Subcutaneous abdominal adipose tissue (tissue), 5 donors: Measurements from ENCODE around the gene ALCAM.

Experiments
- H3K27ac ChIP-seq: one replicate; pipeline ENCODE4 v1.7.0; 2013; ENCODE audit warnings: low read depth, mild to moderate bottlenecking, inconsistent platforms, low read length, moderate library complexity
- H3K27me3 ChIP-seq, 5 donors: one replicate each; pipeline ENCODE4 v1.7.0; 2013; ENCODE audit warnings: low read length in 5 of 5, inconsistent platforms in 1 of 5; ENCODE audit not compliant: control insufficient read depth in 5 of 5, insufficient read depth in 4 of 5
- H3K36me3 ChIP-seq, 5 donors: one replicate each; pipeline ENCODE4 v1.7.0; 2013; ENCODE audit warnings: low read length in 5 of 5; ENCODE audit not compliant: control insufficient read depth in 5 of 5, insufficient read depth in 5 of 5
- H3K4me1 ChIP-seq, 5 donors: one replicate each; pipeline ENCODE4 v1.7.0; 2013; ENCODE audit warnings: low read length in 5 of 5, mild to moderate bottlenecking in 3 of 5, moderate library complexity in 1 of 5; ENCODE audit not compliant: control insufficient read depth in 5 of 5, insufficient read depth in 5 of 5
- H3K4me3 ChIP-seq, 5 donors: one replicate each; pipeline ENCODE4 v1.7.0; 2013; ENCODE audit warnings: low read length in 5 of 5, low read depth in 1 of 5
- H3K9ac ChIP-seq, 5 donors: one replicate each; pipeline ENCODE4 v1.7.0; 2013; ENCODE audit warnings: low read length in 5 of 5, mild to moderate bottlenecking in 4 of 5, moderate library complexity in 3 of 5
- H3K9me3 ChIP-seq, 5 donors: one replicate each; pipeline ENCODE4 v1.7.0; 2013; ENCODE audit warnings: low read length in 5 of 5; ENCODE audit not compliant: control insufficient read depth in 5 of 5
- donor health status: healthy.
- donor health status: healthy.
- donor health status: healthy.
- donor health status: healthy.
- donor health status: healthy.

ALCAM gene

GRCh38 chr3:105499961-105500360 is 133.3 kb downstream of the ALCAM start:
- H3K27me3 ChIP-seq = no peaks in the 10 kb centered on the region
- no peak overlapping the region for H3K27ac ChIP-seq
- H3K4me1 ChIP-seq = no peaks in the 10 kb centered on the region
- H3K4me3 ChIP-seq = no peak overlapping the region
- no peak overlapping the region for H3K9ac ChIP-seq
- no peaks in the 10 kb centered on the region for H3K9me3 ChIP-seq
- no peaks in the 10 kb centered on the region for H3K36me3 ChIP-seq

- Histone ChIP-seq H3K27ac (no peak overlapping the region), H3K4me1 (no peaks in the 10 kb centered on the region), H3K9me3 (no peaks in the 10 kb centered on the region), H3K9ac (no peak overlapping the region), H3K27me3 (no peaks in the 10 kb centered on the region), H3K36me3 (no peaks in the 10 kb centered on the region), H3K4me3 (no peak overlapping the region)
Observed at GRCh38 chr3:105502333-105502732, 135.6 kb downstream of the ALCAM start.

DNA sequence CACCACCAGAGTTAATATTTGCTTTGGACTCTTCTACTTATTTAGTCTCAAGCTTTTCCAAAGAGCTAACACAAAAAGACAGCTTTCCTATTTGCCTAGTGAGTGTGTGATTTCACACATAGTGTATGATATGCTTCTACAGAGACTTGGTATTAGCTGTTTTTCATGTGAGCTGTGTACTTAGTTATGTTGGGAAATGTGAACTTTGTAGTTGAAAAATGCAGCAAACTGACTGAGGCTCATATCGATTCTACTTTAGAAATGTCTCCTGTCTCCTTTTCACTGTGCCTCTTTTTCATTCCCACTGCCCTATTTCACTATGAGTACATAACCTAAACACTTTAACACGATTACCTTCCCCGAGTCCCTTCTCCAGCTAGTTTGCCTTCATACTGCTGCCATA is 136.5 kb downstream of the ALCAM start:
- Histone ChIP-seq H3K4me1 (no peaks in the 10 kb centered on the region), H3K27me3 (no peaks in the 10 kb centered on the region), H3K27ac (no peak overlapping the region), H3K36me3 (no peaks in the 10 kb centered on the region), H3K4me3 (no peak overlapping the region), H3K9ac (no peak overlapping the region), H3K9me3 (no peaks in the 10 kb centered on the region)

- no peaks in the 10 kb centered on the region for H3K4me1 ChIP-seq
- H3K4me3 ChIP-seq = no peak overlapping the region
- no peak overlapping the region for H3K27ac ChIP-seq
- no peaks in the 10 kb centered on the region for H3K27me3 ChIP-seq
- H3K9ac ChIP-seq = no peak overlapping the region
- no peaks in the 10 kb centered on the region for H3K36me3 ChIP-seq
- H3K9me3 ChIP-seq = no peaks in the 10 kb centered on the region
Observed at GRCh38 chr3:105504440-105504951, 137.8 kb downstream of the ALCAM start.

DNA sequence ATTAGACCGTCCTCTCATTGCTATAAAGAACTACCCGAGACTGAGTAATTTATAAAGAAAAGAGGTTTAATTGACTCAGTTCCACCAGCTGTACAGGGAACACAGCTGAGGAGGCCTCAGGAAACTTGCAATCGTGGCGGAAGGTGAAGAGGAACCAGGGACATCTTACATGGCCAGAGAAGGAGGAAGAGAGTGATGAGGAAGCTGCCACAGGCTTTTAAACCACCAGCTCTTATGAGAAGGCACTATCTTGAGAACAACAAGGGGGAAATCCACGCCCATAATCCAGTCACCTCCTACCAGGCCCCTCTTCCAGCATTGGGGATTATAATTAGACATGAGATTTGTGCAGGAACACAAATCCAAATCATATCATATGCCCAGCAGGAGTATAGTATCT is 138.5 kb downstream of the ALCAM start:
- no peaks in the 10 kb centered on the region for H3K36me3 ChIP-seq
- no peaks in the 10 kb centered on the region for H3K27me3 ChIP-seq
- H3K4me1 ChIP-seq = no peaks in the 10 kb centered on the region
- H3K9me3 ChIP-seq = no peaks in the 10 kb centered on the region
- no peak overlapping the region for H3K27ac ChIP-seq
- no peak overlapping the region for H3K9ac ChIP-seq
- H3K4me3 ChIP-seq = no peak overlapping the region

- no peak overlapping the region for H3K27ac ChIP-seq
- H3K9me3 ChIP-seq = no peaks in the 10 kb centered on the region
- H3K4me1 ChIP-seq = no peaks in the 10 kb centered on the region
- H3K9ac ChIP-seq = no peak overlapping the region
- no peaks in the 10 kb centered on the region for H3K36me3 ChIP-seq
- no peak overlapping the region for H3K4me3 ChIP-seq
- no peaks in the 10 kb centered on the region for H3K27me3 ChIP-seq
Observed at GRCh38 chr3:105511031-105511430, 144.3 kb downstream of the ALCAM start.

- Histone ChIP-seq H3K27me3 (no peaks in the 10 kb centered on the region), H3K36me3 (no peaks in the 10 kb centered on the region), H3K4me1 (peaks cover 0 to 2% (median 0%) of the 10 kb centered on the region in 5 donors), H3K4me3 (no peak overlapping the region), H3K9me3 (no peaks in the 10 kb centered on the region), H3K9ac (no peak overlapping the region), H3K27ac (no peak overlapping the region)
Observed at GRCh38 chr3:105512061-105512460, 145.4 kb downstream of the ALCAM start.

DNA sequence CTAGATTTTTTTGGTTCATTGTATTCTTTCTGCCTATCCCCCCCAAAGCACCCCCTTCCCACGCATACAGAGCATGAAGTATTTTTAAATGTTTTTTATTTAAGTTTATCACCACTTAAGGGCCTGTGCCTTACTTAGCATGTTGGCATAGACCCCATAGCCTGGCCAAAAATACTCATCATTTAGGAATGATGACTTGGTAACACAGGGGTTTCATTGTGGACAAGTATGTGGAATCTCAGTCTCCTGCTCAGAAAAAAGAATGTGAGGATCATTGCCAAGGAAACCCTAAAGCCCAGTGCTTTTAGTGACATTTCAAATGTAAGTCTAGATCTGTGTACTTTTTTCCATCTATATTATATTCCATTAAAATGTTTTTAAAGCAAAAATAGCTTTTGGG is 146.3 kb downstream of the ALCAM start:
- Histone ChIP-seq H3K4me3 (no peak overlapping the region), H3K27me3 (no peaks in the 10 kb centered on the region), H3K27ac (no peak overlapping the region), H3K9me3 (no peaks in the 10 kb centered on the region), H3K36me3 (no peaks in the 10 kb centered on the region), H3K4me1 (peaks cover 0 to 5% (median 0%) of the 10 kb centered on the region in 5 donors), H3K9ac (no peak overlapping the region)

- H3K9ac ChIP-seq = no peak overlapping the region
- no peak overlapping the region for H3K4me3 ChIP-seq
- no peak overlapping the region for H3K27ac ChIP-seq
- H3K4me1 ChIP-seq = peaks cover 0 to 5% (median 0%) of the 10 kb centered on the region in 5 donors
- H3K9me3 ChIP-seq = no peaks in the 10 kb centered on the region
- no peaks in the 10 kb centered on the region for H3K27me3 ChIP-seq
- no peaks in the 10 kb centered on the region for H3K36me3 ChIP-seq
Observed at GRCh38 chr3:105513886-105514285, 147.2 kb downstream of the ALCAM start.

- Histone ChIP-seq H3K9me3 (no peaks in the 10 kb centered on the region), H3K4me3 (no peak overlapping the region), H3K27me3 (no peaks in the 10 kb centered on the region), H3K9ac (no peak overlapping the region), H3K4me1 (peaks cover 0 to 5% (median 0%) of the 10 kb centered on the region in 5 donors), H3K27ac (no peak overlapping the region), H3K36me3 (no peaks in the 10 kb centered on the region)
Observed at GRCh38 chr3:105515372-105515771, 148.7 kb downstream of the ALCAM start.

DNA sequence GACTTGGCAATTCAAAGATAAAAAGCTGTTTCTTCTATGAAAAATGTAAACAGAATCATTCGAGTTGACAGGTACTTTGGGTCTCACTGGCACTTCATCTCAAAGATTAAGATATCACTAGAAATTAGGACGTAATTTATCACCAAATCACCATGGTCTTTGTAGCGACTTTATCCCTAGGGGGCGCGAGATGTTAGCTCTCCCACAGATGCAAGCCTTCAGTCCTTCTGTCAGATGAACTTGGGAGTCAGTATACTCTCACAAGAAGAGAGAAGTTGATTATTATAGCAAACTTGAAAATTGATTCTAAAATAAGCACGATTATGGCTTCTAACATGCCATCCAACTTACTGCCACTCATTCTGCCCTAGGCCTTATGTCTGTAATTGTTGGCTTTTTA is 150.3 kb downstream of the ALCAM start:
- no peak overlapping the region for H3K27ac ChIP-seq
- peaks cover 0 to 5% (median 0%) of the 10 kb centered on the region in 5 donors for H3K4me1 ChIP-seq
- no peaks in the 10 kb centered on the region for H3K9me3 ChIP-seq
- peak overlapping the region in 1 of 5 donors; percentile 20 for H3K9ac ChIP-seq
- H3K27me3 ChIP-seq = no peaks in the 10 kb centered on the region
- no peak overlapping the region for H3K4me3 ChIP-seq
- no peaks in the 10 kb centered on the region for H3K36me3 ChIP-seq
